H9 (cell line): ENCODE results near the gene IFFO2. TPM values are rescaled to one million over a fixed set of nuclear protein-coding genes. Genes with fewer than 3 reads are reported as not detected.

Source experiments
- DNase-seq: peaks from one replicate; pipeline ENCODE4 v3.0.0-alpha.2; 2017
- H2AFZ ChIP-seq: one replicate; pipeline ENCODE4 v1.6.1; 2013; ENCODE audit warnings: mild to moderate bottlenecking, low read length, control low read depth, moderate library complexity
- H2AK5ac ChIP-seq: 2 replicates; pipeline ENCODE4 v1.6.1; 2013; ENCODE audit warnings: low read length, control low read depth, mixed read lengths; ENCODE audit not compliant: insufficient read length
- H2BK120ac ChIP-seq: one replicate; pipeline ENCODE4 v1.6.1; 2013; ENCODE audit warnings: low read depth, mild to moderate bottlenecking, low read length, control low read depth, inconsistent platforms; ENCODE audit not compliant: poor library complexity, severe bottlenecking
- H2BK12ac ChIP-seq: 2 replicates; pipeline ENCODE4 v1.6.1; 2013; ENCODE audit warnings: low read length, control low read depth, mixed read lengths, low read depth; ENCODE audit not compliant: insufficient read length
- H2BK15ac ChIP-seq: 2 replicates; pipeline ENCODE4 v1.6.1; 2013; ENCODE audit warnings: low read depth, low read length, control low read depth
- H2BK20ac ChIP-seq: one replicate; pipeline ENCODE4 v1.6.1; 2013; ENCODE audit warnings: low read depth, mild to moderate bottlenecking, low read length, control low read depth, inconsistent platforms; ENCODE audit not compliant: poor library complexity, severe bottlenecking
- H2BK5ac ChIP-seq: 2 replicates; pipeline ENCODE4 v1.6.1; 2013; ENCODE audit warnings: low read length, control low read depth, mixed read lengths; ENCODE audit not compliant: insufficient read length
- H3K14ac ChIP-seq: 2 replicates; pipeline ENCODE4 v1.6.1; 2013; ENCODE audit warnings: low read length, control low read depth; ENCODE audit not compliant: insufficient read depth
- H3K18ac ChIP-seq: 2 replicates; pipeline ENCODE4 v1.6.1; 2013; ENCODE audit warnings: low read depth, mild to moderate bottlenecking, mixed read lengths, low read length, control low read depth; ENCODE audit not compliant: insufficient read length
- H3K23ac ChIP-seq: 2 replicates; pipeline ENCODE4 v1.6.1; 2013; ENCODE audit warnings: low read length, control low read depth, mixed read lengths, low read depth; ENCODE audit not compliant: insufficient read length
- H3K23me2 ChIP-seq: 2 replicates; pipeline ENCODE4 v1.6.1; 2013; ENCODE audit warnings: low read depth, mild to moderate bottlenecking, mixed read lengths, low read length, control low read depth; ENCODE audit not compliant: insufficient read length, poor library complexity, severe bottlenecking
- H3K27ac ChIP-seq: 2 replicates; pipeline ENCODE4 v1.5.1; 2013; ENCODE audit warnings: low read length, control low read depth, mixed read lengths, low read depth; ENCODE audit not compliant: insufficient read length
- H3K27me3 ChIP-seq: 2 replicates; pipeline ENCODE4 v1.6.1; 2013; ENCODE audit warnings: low read length, control low read depth, inconsistent platforms; ENCODE audit not compliant: insufficient read depth
- H3K4ac ChIP-seq: 2 replicates; pipeline ENCODE4 v1.6.1; 2013; ENCODE audit warnings: low read depth, mild to moderate bottlenecking, control low read depth, inconsistent platforms, low read length, moderate library complexity
- H3K4me1 ChIP-seq: 2 replicates; pipeline ENCODE4 v1.6.1; 2013; ENCODE audit warnings: low read length, control low read depth, inconsistent platforms; ENCODE audit not compliant: insufficient read depth
- H3K4me2 ChIP-seq: 2 replicates; pipeline ENCODE4 v1.6.1; 2013; ENCODE audit warnings: low read length, control low read depth, mixed read lengths; ENCODE audit not compliant: insufficient read length, insufficient read depth
- H3K56ac ChIP-seq: 2 replicates; pipeline ENCODE4 v1.6.1; 2013; ENCODE audit warnings: low read depth, mild to moderate bottlenecking, mixed read lengths, low read length, control low read depth; ENCODE audit not compliant: insufficient read length
- H3K79me1 ChIP-seq: 2 replicates; pipeline ENCODE4 v1.6.1; 2013; ENCODE audit warnings: low read depth, mild to moderate bottlenecking, moderate library complexity, low read length, control low read depth, inconsistent platforms; ENCODE audit not compliant: insufficient read depth, poor library complexity, severe bottlenecking
- H3K79me2 ChIP-seq: 2 replicates; pipeline ENCODE4 v1.6.1; 2013; ENCODE audit warnings: low read length, control low read depth, inconsistent platforms; ENCODE audit not compliant: insufficient read depth
- H3K9ac ChIP-seq: 2 replicates; pipeline ENCODE4 v1.6.1; 2013; ENCODE audit warnings: low read length, control low read depth, mixed read lengths; ENCODE audit not compliant: insufficient read length; ENCODE audit errors: extremely low read depth
- H3K9me3 ChIP-seq: one replicate; pipeline ENCODE4 v1.6.1; 2013; ENCODE audit warnings: low read depth, low read length, inconsistent platforms; ENCODE audit not compliant: control insufficient read depth
- H3T11ph ChIP-seq: one replicate; pipeline ENCODE4 v1.6.1; 2013; ENCODE audit warnings: mild to moderate bottlenecking, low read length, control low read depth, inconsistent platforms
- H4K20me1 ChIP-seq: one replicate; pipeline ENCODE4 v1.6.1; 2013; ENCODE audit not compliant: control insufficient read depth, insufficient read length, insufficient read depth
- H4K5ac ChIP-seq: 2 replicates; pipeline ENCODE4 v1.6.1; 2013; ENCODE audit warnings: low read depth, mild to moderate bottlenecking, mixed read lengths, low read length, control low read depth; ENCODE audit not compliant: insufficient read length
- H4K8ac ChIP-seq: replicated peaks from 2 replicates; pipeline ENCODE4 v1.6.1; 2013; ENCODE audit warnings: low read length, control low read depth, mixed read lengths, low read depth; ENCODE audit not compliant: insufficient read length
- H4K91ac ChIP-seq: 2 replicates; pipeline ENCODE4 v1.6.1; 2013; ENCODE audit warnings: low read depth, mild to moderate bottlenecking, moderate library complexity, mixed read lengths, low read length, control low read depth; ENCODE audit not compliant: insufficient read length
- H3K27ac Mint-ChIP-seq, 3 experiments: 2 replicates in 2 of 3; 3 replicates in 1 of 3; pipeline ENCODE4 v1.8.0; 2020 to 2021; ENCODE audit warnings: mixed read lengths in 3 of 3, mild to moderate bottlenecking in 1 of 3, moderate library complexity in 1 of 3
- H3K27me3 Mint-ChIP-seq: 2 replicates; pipeline ENCODE4 v1.8.0; 2021; ENCODE audit warnings: low read depth, mild to moderate bottlenecking, moderate library complexity, mixed read lengths
- H3K36me3 Mint-ChIP-seq, 3 experiments: 2 replicates in 2 of 3; 3 replicates in 1 of 3; pipeline ENCODE4 v1.8.0; 2020 to 2021; ENCODE audit warnings: low read depth in 3 of 3, mixed read lengths in 3 of 3; ENCODE audit not compliant: insufficient read depth in 1 of 3
- H3K4me1 Mint-ChIP-seq, 2 experiments: 2 replicates each; pipeline ENCODE4 v1.8.0; 2020; ENCODE audit warnings: mixed read lengths in 2 of 2
- H3K4me3 Mint-ChIP-seq, 2 experiments: 2 replicates in 1 of 2; 3 replicates in 1 of 2; pipeline ENCODE4 v1.8.0; 2020 to 2021; ENCODE audit warnings: mild to moderate bottlenecking in 2 of 2, mixed read lengths in 2 of 2, moderate library complexity in 1 of 2
- H3K9me3 Mint-ChIP-seq, 2 experiments: 2 replicates in 1 of 2; 3 replicates in 1 of 2; pipeline ENCODE4 v1.8.0; 2020; ENCODE audit warnings: mild to moderate bottlenecking in 2 of 2, mixed read lengths in 2 of 2, moderate library complexity in 1 of 2
- CTCF ChIP-seq: fragments of 200-600 bp; sonication (generic); conservative IDR thresholded peaks from 3 replicates; pipeline ENCODE4 v1.8.0; 2021; ENCODE audit warnings: antibody characterized with exemption, mild to moderate bottlenecking
- WGBS: extraction: QIAGEN DNeasy Blood & Tissue Kit; methylation state at CpG from one replicate; pipeline ENCODE4 v1.1.7; 2013; ENCODE audit warnings: missing lambda C conversion rate, low lambda C conversion rate, mixed read lengths; ENCODE audit not compliant: insufficient read length; ENCODE audit errors: extremely low coverage; 5-methylcytosine and 5-hydroxymethylcytosine counted together
- total RNA-seq: library from RNA; stranded (reverse); gene quantifications from 2 replicates; pipeline ENCODE4 v1.2.1, GENCODE V29; 2021

Gene IFFO2
- total RNA-seq, 1 experiment from 2014 or later: 3.6 TPM

DNA sequence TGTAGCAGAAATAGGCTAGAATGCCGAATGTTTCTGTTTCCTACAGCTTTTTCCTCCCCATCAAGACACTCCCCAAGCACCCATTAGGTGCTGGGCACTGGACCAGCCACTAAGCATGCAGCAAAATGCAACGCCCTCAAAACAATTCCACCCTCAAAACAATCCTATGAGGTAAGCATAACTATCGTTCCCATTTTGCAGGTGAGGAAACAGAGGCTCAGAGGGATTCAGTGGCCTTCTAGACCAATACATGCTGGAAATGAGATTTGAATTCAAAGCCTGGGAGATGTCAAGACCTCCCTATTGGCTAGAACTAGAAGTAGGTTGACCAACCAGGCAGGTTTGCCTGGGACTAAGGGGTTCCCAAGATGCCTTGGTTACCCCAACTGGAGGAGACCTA, 43.9 kb downstream of the IFFO2 start:
- Histone ChIP-seq H3K79me1 (no peaks in the 10 kb centered on the region), H2BK5ac (no peak overlapping the region), H3K4me1 (no peaks in the 10 kb centered on the region), H3K27ac (no peak overlapping the region), H3K23me2 (no peaks in the 10 kb centered on the region), H4K5ac (no peak overlapping the region), H3K14ac (no peak overlapping the region), H3K23ac (no peak overlapping the region), H3K56ac (no peak overlapping the region), H3K4me2 (no peak overlapping the region), H2AK5ac (no peak overlapping the region), H3T11ph (no peak overlapping the region), H3K79me2 (no peaks in the 10 kb centered on the region), H4K20me1 (no peaks in the 10 kb centered on the region), H2BK20ac (no peak overlapping the region), H3K4ac (no peak overlapping the region), H3K27me3 (no peaks in the 10 kb centered on the region), H2AFZ (no peak overlapping the region), H4K91ac (no peak overlapping the region), H3K9me3 (no peaks in the 10 kb centered on the region), H3K18ac (no peak overlapping the region), H2BK120ac (no peak overlapping the region), H2BK15ac (no peak overlapping the region), H3K9ac (no peak overlapping the region), H4K8ac (no peak overlapping the region), H2BK12ac (no peak overlapping the region)
- DNase-seq: no peak
- no peak for TF ChIP-seq CTCF
- H3K4me3 Mint-ChIP-seq: no peak overlapping the region
- no peaks in the 10 kb centered on the region for H3K9me3 Mint-ChIP-seq
- peaks cover 7 to 19% of the 10 kb centered on the region in 2 experiments for H3K4me1 Mint-ChIP-seq
- H3K27ac Mint-ChIP-seq: no peak overlapping the region
- no peaks in the 10 kb centered on the region for H3K27me3 Mint-ChIP-seq
- no peaks in the 10 kb centered on the region; a peak in 2 of 7 replicates for H3K36me3 Mint-ChIP-seq
- WGBS: no CpG with 5 or more reads among the region's 3 CpGs
